ENCODE data around the gene ACOXL.

The ACOXL gene

GRCh38 chr2:110991911-110992310 lies 259.5 kb downstream of the ACOXL start:
- in situ Hi-C loops (cut with HindIII; ENCODE audit: low pct_unique_long_range_greater_than_20kb, low sequenced_read_pairs): no loop called here
- DNase-seq (ENCODE audit: low read depth in 1 of 2, low spot score in 1 of 2): no peak
- no peak for TF ChIP-seq JUND (IDR thresholded peaks at IDR 0.05; ENCODE audit: low read depth)

DNA sequence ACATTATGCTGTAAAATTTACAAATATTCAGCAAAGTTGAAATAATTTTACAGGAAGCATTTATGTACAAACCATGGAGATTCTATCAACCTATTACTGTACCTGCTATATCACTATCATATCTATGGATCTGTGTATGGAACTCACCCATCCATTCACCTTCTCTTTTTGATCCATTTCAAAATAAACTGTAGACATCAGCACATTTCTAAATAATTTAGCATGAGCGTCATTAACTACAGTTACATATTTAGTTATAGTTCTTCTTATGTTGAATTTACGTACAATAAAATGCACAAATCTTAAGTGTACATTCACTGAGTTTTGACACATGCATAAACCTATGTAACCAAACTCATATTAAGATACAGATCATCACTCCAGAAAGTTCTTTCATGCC lies 260.5 kb downstream of the ACOXL start:
- DNase-seq (ENCODE audit: low read depth in 1 of 2, low spot score in 1 of 2): no peak
- in situ Hi-C loops (cut with HindIII; ENCODE audit: low pct_unique_long_range_greater_than_20kb, low sequenced_read_pairs): no loop called here
- TF ChIP-seq JUND (IDR thresholded peaks at IDR 0.05; ENCODE audit: low read depth): no peak

DNA sequence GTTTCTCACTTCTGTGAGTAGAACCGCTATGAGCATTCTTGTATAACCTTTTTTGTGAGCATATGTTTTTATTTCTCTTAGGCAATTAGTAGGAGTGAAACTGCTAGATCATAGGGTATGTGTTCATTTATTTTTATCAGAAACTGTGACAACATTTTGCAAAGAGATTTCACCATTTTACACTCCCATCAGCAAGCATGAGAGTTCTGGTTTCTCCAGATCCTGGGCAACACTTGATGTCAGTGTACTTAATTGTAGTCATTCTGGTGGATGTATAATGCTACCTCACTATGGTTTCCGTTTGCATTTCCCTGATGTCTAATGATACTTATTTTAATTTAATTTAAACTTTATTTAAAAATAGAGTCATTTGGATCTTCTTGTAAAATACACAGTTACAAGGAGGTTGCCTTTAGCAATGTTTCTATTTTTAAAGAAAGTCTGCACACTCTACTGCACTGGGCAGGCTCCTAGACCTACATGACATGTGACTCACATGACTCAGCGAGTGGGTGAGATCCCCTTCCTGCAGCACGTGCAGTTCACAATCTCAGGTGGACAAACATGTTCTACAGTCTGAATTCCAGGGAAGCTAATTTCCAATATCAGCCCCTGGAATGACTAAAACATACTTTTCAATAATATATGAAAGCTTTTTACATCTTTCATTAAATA lies 261.3 kb downstream of the ACOXL start:
- no peak for DNase-seq (ENCODE audit: low read depth in 1 of 2, low spot score in 1 of 2)
- TF ChIP-seq JUND (IDR thresholded peaks at IDR 0.05; ENCODE audit: low read depth): no peak
- in situ Hi-C loops (cut with HindIII; ENCODE audit: low pct_unique_long_range_greater_than_20kb, low sequenced_read_pairs): no loop called here

DNA sequence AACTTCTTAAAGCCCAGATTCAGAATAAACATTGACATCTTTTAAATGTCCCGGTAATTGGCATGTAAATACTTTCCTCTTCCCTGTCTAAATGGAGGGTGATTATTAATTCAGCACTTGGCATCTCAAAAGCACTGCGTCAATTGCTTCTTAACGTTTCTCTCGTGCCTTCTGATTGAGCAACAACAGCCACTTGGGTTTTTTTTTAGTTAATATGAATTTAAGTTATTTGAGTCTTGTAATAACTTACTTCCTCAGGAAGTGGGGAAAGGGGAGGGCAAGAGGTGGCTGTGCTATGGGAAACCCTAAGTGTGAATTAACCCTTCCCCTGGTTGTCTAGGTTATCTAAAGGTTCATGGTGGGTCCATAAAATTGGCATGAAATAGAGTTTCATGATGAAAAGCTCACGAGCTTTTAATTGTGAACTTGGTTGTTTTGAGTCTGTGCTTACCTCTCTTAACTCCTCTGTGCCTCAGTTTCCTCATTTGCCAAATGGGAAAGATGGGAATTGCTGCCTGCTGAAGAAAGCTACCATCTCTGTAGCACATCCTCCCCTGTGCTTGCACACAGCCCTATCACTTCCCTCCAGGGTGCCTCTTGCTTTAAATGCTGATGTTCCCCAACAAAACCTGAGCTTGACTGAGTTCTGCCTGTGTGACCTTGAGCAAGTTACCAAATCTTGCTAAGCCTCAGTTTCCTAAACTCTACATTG lies 262.0 kb downstream of the ACOXL start:
- no peak for DNase-seq (ENCODE audit: low read depth in 1 of 2, low spot score in 1 of 2)
- no peak for TF ChIP-seq JUND (IDR thresholded peaks at IDR 0.05; ENCODE audit: low read depth)
- in situ Hi-C loops (cut with HindIII; ENCODE audit: low pct_unique_long_range_greater_than_20kb, low sequenced_read_pairs): no loop called here

DNA sequence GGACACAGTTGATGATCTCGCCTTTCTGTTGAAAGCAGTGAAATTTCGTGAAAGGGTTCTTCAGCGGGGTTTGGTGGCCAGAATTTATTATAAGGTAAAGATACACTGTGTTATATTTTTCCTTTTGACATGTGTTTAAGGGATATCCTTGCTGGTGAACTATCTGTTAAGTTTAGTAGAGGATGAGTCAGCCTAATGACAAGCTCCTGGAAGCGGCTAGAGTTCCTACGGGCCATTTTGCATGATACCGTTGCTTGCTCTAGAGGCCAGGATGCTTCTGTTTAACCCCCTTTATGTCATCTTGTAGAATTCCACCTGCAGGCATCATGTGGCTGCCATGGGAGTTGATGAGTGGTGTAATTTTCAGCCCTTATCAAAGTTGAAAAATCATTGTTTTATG lies 263.5 kb downstream of the ACOXL start:
- DNase-seq (ENCODE audit: low read depth in 1 of 2, low spot score in 1 of 2): no peak
- no peak for TF ChIP-seq JUND (IDR thresholded peaks at IDR 0.05; ENCODE audit: low read depth)
- in situ Hi-C loops (cut with HindIII; ENCODE audit: low pct_unique_long_range_greater_than_20kb, low sequenced_read_pairs): no loop called here

GRCh38 chr2:110997331-110998045 lies 265.1 kb downstream of the ACOXL start:
- no peak for DNase-seq (ENCODE audit: low read depth in 1 of 2, low spot score in 1 of 2)
- in situ Hi-C loops (cut with HindIII; ENCODE audit: low pct_unique_long_range_greater_than_20kb, low sequenced_read_pairs): no loop called here
- TF ChIP-seq JUND (IDR thresholded peaks at IDR 0.05; ENCODE audit: low read depth): no peak

- TF ChIP-seq JUND (IDR thresholded peaks at IDR 0.05; ENCODE audit: low read depth): no peak
- no peak for DNase-seq (ENCODE audit: low read depth in 1 of 2, low spot score in 1 of 2)
- in situ Hi-C loops (cut with HindIII; ENCODE audit: low pct_unique_long_range_greater_than_20kb, low sequenced_read_pairs): no loop called here
Observed at GRCh38 chr2:110998311-110998710, 265.9 kb downstream of the ACOXL start.

- no peak for TF ChIP-seq JUND (IDR thresholded peaks at IDR 0.05; ENCODE audit: low read depth)
- DNase-seq (ENCODE audit: low read depth in 1 of 2, low spot score in 1 of 2): no peak
- in situ Hi-C loops (cut with HindIII; ENCODE audit: low pct_unique_long_range_greater_than_20kb, low sequenced_read_pairs): no loop called here
Observed at GRCh38 chr2:110999626-111000025, 267.3 kb downstream of the ACOXL start.

DNA sequence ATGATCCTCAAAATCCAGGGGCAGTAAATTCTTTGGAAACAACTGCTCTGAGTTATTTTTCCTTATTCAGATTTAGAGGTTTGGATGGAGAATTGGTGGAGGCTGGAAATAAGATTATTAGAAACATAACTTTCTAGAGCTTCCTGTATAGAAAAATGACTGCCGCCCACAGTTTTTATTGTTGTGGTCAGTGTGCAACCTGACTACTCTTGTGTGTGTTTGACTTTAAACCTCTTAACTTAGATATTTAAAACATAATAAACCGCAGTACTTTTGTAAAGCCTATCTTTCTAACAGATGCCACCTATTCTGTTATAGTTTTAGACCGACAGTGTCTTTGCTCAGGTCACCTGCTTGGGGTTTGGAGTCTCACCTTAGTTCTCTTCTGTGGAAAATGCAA lies 272.9 kb downstream of the ACOXL start:
- DNase-seq (ENCODE audit: low read depth in 1 of 2, low spot score in 1 of 2): no peak
- in situ Hi-C loops (cut with HindIII; ENCODE audit: low pct_unique_long_range_greater_than_20kb, low sequenced_read_pairs): no loop called here

GRCh38 chr2:111005821-111006220 lies 273.4 kb downstream of the ACOXL start:
- DNase-seq (ENCODE audit: low read depth in 1 of 2, low spot score in 1 of 2): no peak
- in situ Hi-C loops (cut with HindIII; ENCODE audit: low pct_unique_long_range_greater_than_20kb, low sequenced_read_pairs): no loop called here
- no peak for TF ChIP-seq JUND (IDR thresholded peaks at IDR 0.05; ENCODE audit: low read depth)

More for the DNA sequence above, 272.9 kb downstream of the ACOXL start:
- TF ChIP-seq JUND (IDR thresholded peaks at IDR 0.05; ENCODE audit: low read depth): no peak

DNA sequence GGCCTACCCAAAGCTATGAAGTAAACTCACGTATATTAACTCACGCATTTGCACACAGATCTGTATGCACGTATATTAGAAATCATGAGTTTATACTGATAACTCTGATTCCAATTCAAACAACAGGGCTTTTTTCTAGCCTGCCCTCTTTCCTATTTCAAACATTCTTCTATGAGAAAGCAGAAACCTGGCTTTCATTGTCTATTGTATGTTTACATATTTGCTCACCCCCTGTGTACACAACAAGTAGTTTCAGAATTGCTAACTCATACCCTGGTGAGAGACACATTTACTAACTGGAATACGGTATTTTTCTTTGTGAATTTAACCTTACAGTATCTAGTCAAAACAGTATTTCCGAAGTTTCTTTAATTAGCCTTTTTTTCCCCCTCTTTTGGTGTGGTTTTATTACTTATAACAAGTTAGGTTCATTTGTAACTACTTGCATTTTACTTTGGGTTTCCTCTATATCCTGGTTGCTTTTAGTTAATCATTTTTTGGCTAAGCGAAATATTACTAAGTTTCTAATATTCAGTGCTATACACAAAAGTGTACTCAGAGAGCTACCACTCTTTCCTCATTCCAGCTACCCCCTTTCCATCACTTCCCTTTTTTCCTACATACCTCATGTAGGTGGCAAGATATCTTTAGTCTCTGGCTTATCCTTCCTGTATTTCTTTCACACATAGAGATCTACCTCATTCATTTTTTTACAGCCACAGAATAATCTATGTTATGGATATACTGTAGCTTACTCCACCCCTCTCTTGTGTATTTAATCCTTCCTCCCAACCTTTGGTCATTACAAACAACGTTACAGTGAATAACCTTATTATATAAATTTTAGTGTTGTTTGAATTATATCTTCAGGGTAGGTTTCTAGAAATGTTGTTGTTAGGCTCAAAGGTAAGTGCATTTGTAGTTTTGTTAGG lies 275.6 kb downstream of the ACOXL start:
- in situ Hi-C loops (cut with HindIII; ENCODE audit: low pct_unique_long_range_greater_than_20kb, low sequenced_read_pairs): no loop called here
- no peak for DNase-seq (ENCODE audit: low read depth in 1 of 2, low spot score in 1 of 2)
- no peak for TF ChIP-seq JUND (IDR thresholded peaks at IDR 0.05; ENCODE audit: low read depth)

DNA sequence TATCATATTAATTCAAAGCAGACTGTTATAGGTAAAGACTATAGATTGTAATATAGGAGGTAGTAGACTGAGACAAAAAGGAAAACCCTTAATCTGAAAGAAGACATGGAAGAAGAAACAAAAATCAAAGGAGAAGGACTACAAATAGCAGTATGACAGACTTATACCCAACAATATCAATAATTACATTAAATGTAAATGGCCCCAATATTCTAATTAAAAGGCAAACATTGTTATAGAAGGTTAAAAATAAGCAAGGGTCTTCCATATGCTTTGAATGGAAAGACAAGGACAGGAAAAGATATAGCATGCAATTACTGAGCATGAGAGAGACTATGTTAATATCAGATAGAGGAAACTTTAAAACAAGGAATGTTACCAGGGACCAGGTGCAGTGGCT lies 278.8 kb downstream of the ACOXL start:
- no peak for DNase-seq (ENCODE audit: low read depth in 1 of 2, low spot score in 1 of 2)
- in situ Hi-C loops (cut with HindIII; ENCODE audit: low pct_unique_long_range_greater_than_20kb, low sequenced_read_pairs): no loop called here
- no peak for TF ChIP-seq JUND (IDR thresholded peaks at IDR 0.05; ENCODE audit: low read depth)
